NOMO-1 treated with DMSO at 0.1 percent for 48 hours (cell line): ENCODE measurements around the gene CREB5.
"Not testable (repeated sequence)": the region's sequence is repeated elsewhere in the genome, so short reads cannot be mapped to it uniquely, and the experiment has no call there.

Experiments used
- DNase-seq: peaks from one replicate; lab custom pipeline; 2025; ENCODE audit not compliant: unreplicated experiment; lab: John Stamatoyannopoulos, UW

The CREB5 gene

GRCh38 chr7:28411876-28412662 lies at the start of gene CREB5:
Gene CREB5 (plus strand): TSS chr7:28412518. CDS start chr7:28412915, 397 bp downstream.
- no peak for DNase-seq

GRCh38 chr7:28362812-28363211 lies 49.5 kb upstream of the CREB5 start:
- DNase-seq = no peak

GRCh38 chr7:28364082-28364481 lies 48.2 kb upstream of the CREB5 start:
- DNase-seq = no peak

- DNase-seq = no peak
These were observed 42.8 kb upstream of the CREB5 start for GRCh38 chr7:28369523-28369922.

GRCh38 chr7:28371846-28372245 lies 40.5 kb upstream of the CREB5 start:
- no peak for DNase-seq

- DNase-seq = no peak
These were observed 38.3 kb upstream of the CREB5 start for GRCh38 chr7:28373990-28374389.

GRCh38 chr7:28375729-28376128 lies 36.6 kb upstream of the CREB5 start:
- no peak for DNase-seq

GRCh38 chr7:28376634-28377033 lies 35.7 kb upstream of the CREB5 start:
- no peak for DNase-seq

GRCh38 chr7:28378574-28379149 lies 33.7 kb upstream of the CREB5 start:
- no peak for DNase-seq

GRCh38 chr7:28381466-28381865 lies 30.9 kb upstream of the CREB5 start:
- DNase-seq = no peak

- no peak for DNase-seq
These were observed 30.2 kb upstream of the CREB5 start for GRCh38 chr7:28382144-28382543.

- DNase-seq = no peak
These were observed 28.3 kb upstream of the CREB5 start for GRCh38 chr7:28383975-28384374.

- peak; percentile 56 for DNase-seq
These were observed 22.6 kb upstream of the CREB5 start for GRCh38 chr7:28389504-28390395.

GRCh38 chr7:28390426-28390825 lies 21.9 kb upstream of the CREB5 start:
- DNase-seq = no peak

GRCh38 chr7:28392289-28392688 lies 20.0 kb upstream of the CREB5 start:
- no peak for DNase-seq

- no peak for DNase-seq
These were observed 16.9 kb upstream of the CREB5 start for GRCh38 chr7:28395404-28395803.

- DNase-seq = no peak
These were observed 16.5 kb upstream of the CREB5 start for GRCh38 chr7:28395831-28396230.

GRCh38 chr7:28397141-28397540 lies 15.2 kb upstream of the CREB5 start:
- DNase-seq = no peak

GRCh38 chr7:28400838-28401360 lies 11.4 kb upstream of the CREB5 start:
- no peak for DNase-seq

GRCh38 chr7:28401567-28401966 lies 10.8 kb upstream of the CREB5 start:
- DNase-seq = not testable (repeated sequence)

- DNase-seq = no peak
These were observed 6.7 kb upstream of the CREB5 start for GRCh38 chr7:28405662-28406061.
